Measurements from ENCODE around the gene ECHDC3.
"Not testable (repeated sequence)": the region's sequence is repeated elsewhere in the genome, so short reads cannot be mapped to it uniquely, and the experiment has no call there.

The ECHDC3 gene

GRCh38 chr10:11737258-11738032 is 4.7 kb upstream of the ECHDC3 start:
- H3K27ac ChIP-seq (ENCODE audit: low read depth, low read length); H3K36me3 ChIP-seq (ENCODE audit: control insufficient read depth, insufficient read depth, low read length); H3K9me3 ChIP-seq (ENCODE audit: control insufficient read depth, insufficient read depth, low read length); H3K4me1 ChIP-seq (ENCODE audit: control insufficient read depth, insufficient read depth, low read length); H3K27me3 ChIP-seq (ENCODE audit: control insufficient read depth, insufficient read depth, low read length): not testable (repeated sequence)
- Histone ChIP-seq H3K4me3 (ENCODE audit: low read depth, low read length) (peak overlapping the region; percentile 46), H3K9ac (ENCODE audit: low read depth, low read length) (peak overlapping the region; percentile 51; the same call in 1 of the 2 replicates)

- no peaks in the 10 kb centered on the region for H3K9me3 ChIP-seq (ENCODE audit: control insufficient read depth, insufficient read depth, low read length)
- no peak overlapping the region for H3K4me3 ChIP-seq (ENCODE audit: low read depth, low read length)
- H3K4me1 ChIP-seq (ENCODE audit: control insufficient read depth, insufficient read depth, low read length), result peaks cover 7% of the 10 kb centered on the region; the same call in 1 of the 2 replicates
- H3K9ac ChIP-seq (ENCODE audit: low read depth, low read length), result no peak overlapping the region
- H3K27ac ChIP-seq (ENCODE audit: low read depth, low read length), result no peak overlapping the region
- H3K36me3 ChIP-seq (ENCODE audit: control insufficient read depth, insufficient read depth, low read length), result 0 out of 2 replicates have a peak, but pooled peaks cover 3% of the 10 kb centered on the region
- no peaks in the 10 kb centered on the region for H3K27me3 ChIP-seq (ENCODE audit: control insufficient read depth, insufficient read depth, low read length)
Measured at GRCh38 chr10:11740907-11741306, 1.3 kb upstream of the ECHDC3 start.

- no peaks in the 10 kb centered on the region for H3K27me3 ChIP-seq (ENCODE audit: control insufficient read depth, insufficient read depth, low read length)
- H3K9ac ChIP-seq (ENCODE audit: low read depth, low read length), result no peak overlapping the region
- H3K27ac ChIP-seq (ENCODE audit: low read depth, low read length), result peak overlapping the region; percentile 18
- no peaks in the 10 kb centered on the region for H3K9me3 ChIP-seq (ENCODE audit: control insufficient read depth, insufficient read depth, low read length)
- H3K4me3 ChIP-seq (ENCODE audit: low read depth, low read length), result peak overlapping the region; percentile 52
- peaks cover 7% of the 10 kb centered on the region; the same call in 1 of the 2 replicates for H3K4me1 ChIP-seq (ENCODE audit: control insufficient read depth, insufficient read depth, low read length)
- 0 out of 2 replicates have a peak, but pooled peaks cover 3% of the 10 kb centered on the region for H3K36me3 ChIP-seq (ENCODE audit: control insufficient read depth, insufficient read depth, low read length)
Measured at GRCh38 chr10:11741608-11742007, 574 bp upstream of the ECHDC3 start.

GRCh38 chr10:11742779-11743298 is 657 bp downstream of the ECHDC3 start:
- Histone ChIP-seq H3K36me3 (ENCODE audit: control insufficient read depth, insufficient read depth, low read length) (peaks cover 7% of the 10 kb centered on the region; the same call in 1 of the 2 replicates), H3K9me3 (ENCODE audit: control insufficient read depth, insufficient read depth, low read length) (no peaks in the 10 kb centered on the region), H3K4me3 (ENCODE audit: low read depth, low read length) (peak overlapping the region; percentile 71), H3K27me3 (ENCODE audit: control insufficient read depth, insufficient read depth, low read length) (no peaks in the 10 kb centered on the region), H3K4me1 (ENCODE audit: control insufficient read depth, insufficient read depth, low read length) (peaks cover 2% of the 10 kb centered on the region; the same call in 1 of the 2 replicates), H3K27ac (ENCODE audit: low read depth, low read length) (no peak overlapping the region), H3K9ac (ENCODE audit: low read depth, low read length) (peak overlapping the region; percentile 72; the same call in 1 of the 2 replicates)

GRCh38 chr10:11743461-11744338 is 1.5 kb downstream of the ECHDC3 start:
- Histone ChIP-seq H3K36me3 (ENCODE audit: control insufficient read depth, insufficient read depth, low read length) (peaks cover 8% of the 10 kb centered on the region; the same call in 1 of the 2 replicates), H3K9ac (ENCODE audit: low read depth, low read length) (no peak overlapping the region), H3K27me3 (ENCODE audit: control insufficient read depth, insufficient read depth, low read length) (no peaks in the 10 kb centered on the region), H3K4me1 (ENCODE audit: control insufficient read depth, insufficient read depth, low read length) (peaks cover 2% of the 10 kb centered on the region; the same call in 1 of the 2 replicates), H3K9me3 (ENCODE audit: control insufficient read depth, insufficient read depth, low read length) (no peaks in the 10 kb centered on the region), H3K27ac (ENCODE audit: low read depth, low read length) (no peak overlapping the region), H3K4me3 (ENCODE audit: low read depth, low read length) (peak overlapping the region; percentile 71; the same call in 1 of the 2 replicates)

GRCh38 chr10:11745045-11745444 is 2.9 kb downstream of the ECHDC3 start:
- H3K36me3 ChIP-seq (ENCODE audit: control insufficient read depth, insufficient read depth, low read length), result peaks cover 17% of the 10 kb centered on the region
- H3K4me3 ChIP-seq (ENCODE audit: low read depth, low read length), result no peak overlapping the region
- no peaks in the 10 kb centered on the region for H3K27me3 ChIP-seq (ENCODE audit: control insufficient read depth, insufficient read depth, low read length)
- H3K9me3 ChIP-seq (ENCODE audit: control insufficient read depth, insufficient read depth, low read length), result no peaks in the 10 kb centered on the region
- peaks cover 2% of the 10 kb centered on the region; the same call in 1 of the 2 replicates for H3K4me1 ChIP-seq (ENCODE audit: control insufficient read depth, insufficient read depth, low read length)
- no peak overlapping the region for H3K9ac ChIP-seq (ENCODE audit: low read depth, low read length)
- no peak overlapping the region for H3K27ac ChIP-seq (ENCODE audit: low read depth, low read length)

- Histone ChIP-seq H3K4me1 (ENCODE audit: control insufficient read depth, insufficient read depth, low read length) (peaks cover 2% of the 10 kb centered on the region; the same call in 1 of the 2 replicates), H3K9ac (ENCODE audit: low read depth, low read length) (no peak overlapping the region), H3K4me3 (ENCODE audit: low read depth, low read length) (no peak overlapping the region), H3K27me3 (ENCODE audit: control insufficient read depth, insufficient read depth, low read length) (no peaks in the 10 kb centered on the region), H3K27ac (ENCODE audit: low read depth, low read length) (no peak overlapping the region), H3K9me3 (ENCODE audit: control insufficient read depth, insufficient read depth, low read length) (no peaks in the 10 kb centered on the region), H3K36me3 (ENCODE audit: control insufficient read depth, insufficient read depth, low read length) (peaks cover 29% of the 10 kb centered on the region)
Measured at GRCh38 chr10:11746883-11747539, 4.8 kb downstream of the ECHDC3 start.

- Histone ChIP-seq H3K9me3 (ENCODE audit: control insufficient read depth, insufficient read depth, low read length) (no peaks in the 10 kb centered on the region), H3K36me3 (ENCODE audit: control insufficient read depth, insufficient read depth, low read length) (peaks cover 35% of the 10 kb centered on the region)
Measured at GRCh38 chr10:11748866-11749265, 6.7 kb downstream of the ECHDC3 start.

GRCh38 chr10:11750420-11750819 is 8.2 kb downstream of the ECHDC3 start:
- peaks cover 32% of the 10 kb centered on the region for H3K36me3 ChIP-seq (ENCODE audit: control insufficient read depth, insufficient read depth, low read length)
- no peak overlapping the region for H3K27ac ChIP-seq (ENCODE audit: low read depth, low read length)
- no peak overlapping the region for H3K9ac ChIP-seq (ENCODE audit: low read depth, low read length)
- H3K4me3 ChIP-seq (ENCODE audit: low read depth, low read length), result no peak overlapping the region
- no peaks in the 10 kb centered on the region for H3K9me3 ChIP-seq (ENCODE audit: control insufficient read depth, insufficient read depth, low read length)
- no peaks in the 10 kb centered on the region for H3K4me1 ChIP-seq (ENCODE audit: control insufficient read depth, insufficient read depth, low read length)
- H3K27me3 ChIP-seq (ENCODE audit: control insufficient read depth, insufficient read depth, low read length), result no peaks in the 10 kb centered on the region

More at GRCh38 chr10:11748866-11749265, 6.7 kb downstream of the ECHDC3 start:
- Histone ChIP-seq H3K9ac (ENCODE audit: low read depth, low read length) (no peak overlapping the region), H3K27ac (ENCODE audit: low read depth, low read length) (no peak overlapping the region), H3K27me3 (ENCODE audit: control insufficient read depth, insufficient read depth, low read length) (no peaks in the 10 kb centered on the region), H3K4me1 (ENCODE audit: control insufficient read depth, insufficient read depth, low read length) (no peaks in the 10 kb centered on the region), H3K4me3 (ENCODE audit: low read depth, low read length) (no peak overlapping the region)

GRCh38 chr10:11754173-11754572 is 12.0 kb downstream of the ECHDC3 start:
- Histone ChIP-seq H3K4me1 (ENCODE audit: control insufficient read depth, insufficient read depth, low read length) (no peaks in the 10 kb centered on the region), H3K36me3 (ENCODE audit: control insufficient read depth, insufficient read depth, low read length) (peaks cover 30% of the 10 kb centered on the region), H3K9me3 (ENCODE audit: control insufficient read depth, insufficient read depth, low read length) (no peaks in the 10 kb centered on the region), H3K9ac (ENCODE audit: low read depth, low read length) (no peak overlapping the region), H3K27me3 (ENCODE audit: control insufficient read depth, insufficient read depth, low read length) (no peaks in the 10 kb centered on the region), H3K27ac (ENCODE audit: low read depth, low read length) (no peak overlapping the region), H3K4me3 (ENCODE audit: low read depth, low read length) (no peak overlapping the region)
